ENCODE results near the gene TULP3. TPM values are rescaled to one million over a fixed set of nuclear protein-coding genes. Genes with fewer than 3 reads are reported as not detected.

Gene TULP3
- total and polyA plus RNA-seq, 2 of the 8 experiments (the other 6 are each of a cell fraction or from before 2014, with no cell fraction given), result 18.4 to 21.2 TPM

DNA sequence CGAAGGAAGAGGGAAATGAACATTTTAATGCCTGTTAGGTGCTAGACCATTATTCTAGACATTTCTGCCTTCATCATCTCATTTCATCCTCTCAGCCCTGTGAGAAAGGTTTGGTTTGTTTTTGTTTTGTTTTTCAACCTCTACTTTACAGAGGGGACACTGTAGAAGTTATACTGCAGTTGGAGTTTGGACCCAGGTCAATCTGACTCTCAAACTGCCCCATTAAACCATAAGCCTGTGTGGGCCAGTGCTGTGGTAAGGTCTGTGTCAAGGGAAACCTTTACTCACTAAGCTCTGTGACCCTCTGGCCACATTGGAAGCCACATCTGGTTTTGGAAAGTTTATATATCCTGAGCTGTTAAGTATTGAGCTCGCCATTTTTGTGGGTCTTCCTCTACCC, 77.0 kb downstream of the TULP3 start:
- H3K9me3 ChIP-seq (ENCODE audit: insufficient read depth in 2 of 2, low read depth in 1 of 2, low read length in 1 of 2), result no peaks in the 10 kb centered on the region
- H2BK12ac ChIP-seq (ENCODE audit: low read depth, low read length), result no peak overlapping the region
- H4K5ac ChIP-seq (ENCODE audit: insufficient read length, low read depth, low read length), result no peak overlapping the region
- no peak overlapping the region for H2AK5ac ChIP-seq (ENCODE audit: low read depth, low read length)
- no peak overlapping the region for H2BK15ac ChIP-seq (ENCODE audit: low read length)
- no peak overlapping the region for H3K27ac ChIP-seq (ENCODE audit: low read depth, low read length)
- H3K79me2 ChIP-seq (ENCODE audit: control insufficient read depth in 1 of 2, insufficient read depth in 2 of 2, low read length in 2 of 2), result peaks cover 25 to 91% of the 10 kb centered on the region in 2 experiments
- H3K4me2 ChIP-seq (ENCODE audit: insufficient read depth in 1 of 2, low read depth in 2 of 2, low read length in 2 of 2), result no peak overlapping the region
- H3K36me3 ChIP-seq (ENCODE audit: control insufficient read depth in 2 of 4, insufficient read depth in 4 of 4, low read length in 3 of 4), result peaks cover 0 to 11% (median 0%) of the 10 kb centered on the region in 4 experiments; a peak in 3 of 8 replicates
- peaks cover 6 to 17% of the 10 kb centered on the region in 2 experiments for H4K20me1 ChIP-seq (replicated peaks in 1 of 2; ENCODE audit: control insufficient read depth in 1 of 2, insufficient read depth in 2 of 2, low read length in 2 of 2)
- no peak overlapping the region for H2BK120ac ChIP-seq (replicated peaks; ENCODE audit: low read depth, low read length)
- no peak overlapping the region for H3K9ac ChIP-seq (replicated peaks in 1 of 4; ENCODE audit: extremely low read depth in 1 of 4, low read depth in 3 of 4, low read length in 3 of 4)
- no peak overlapping the region for H3K4ac ChIP-seq (replicated peaks; ENCODE audit: insufficient read length, low read depth, low read length)
- ChIA-PET CTCF (ENCODE audit: partially characterized antibody) (interaction anchor here (0.8 to 1.1 kb wide), 2 partner anchors 12 to 67 kb away, joined by 3 read pairs; no protein-coding TSS in a partner anchor), POLR2A (ENCODE audit: partially characterized antibody) (interaction anchor here (0.9 to 1.5 kb wide), 2 partner anchors 9 to 16 kb away, joined by 3 to 4 read pairs; no protein-coding TSS in a partner anchor)
- H2BK20ac ChIP-seq (ENCODE audit: low read length), result no peak overlapping the region
- WGBS, 2 experiments (ENCODE audit: extremely low coverage in 1 of 2, insufficient coverage in 1 of 2, insufficient read length in 1 of 2, insufficient replicate concordance in 2 of 2, low coverage in 1 of 2, low lambda C conversion rate in 2 of 2, missing lambda C conversion rate in 1 of 2), result 89% methylated on average over 2 of the region's 2 CpGs; no CpG with 5 or more reads in 1 of the 2 experiments
- H3K27me3 ChIP-seq (replicated peaks in 1 of 4; ENCODE audit: control insufficient read depth in 3 of 4, extremely low read depth in 1 of 4, insufficient read depth in 3 of 4, low read length in 3 of 4), result no peaks in the 10 kb centered on the region
- no peak overlapping the region for H3K18ac ChIP-seq (ENCODE audit: extremely low read depth, low read length)
- FAIRE-seq, result no peak
- H4K91ac ChIP-seq (replicated peaks; ENCODE audit: insufficient read length, low read length), result no peak overlapping the region
- H3K23ac ChIP-seq (ENCODE audit: insufficient read length), result no peak overlapping the region
- H3K4me3 ChIP-seq (ENCODE audit: extremely low read depth in 1 of 4, insufficient read depth in 2 of 4, low read depth in 3 of 4, low read length in 4 of 4), result no peak overlapping the region
- H3K79me1 ChIP-seq (ENCODE audit: low read depth, low read length), result peaks cover 17% of the 10 kb centered on the region
- H3K56ac ChIP-seq (replicated peaks; ENCODE audit: insufficient read length, low read depth, low read length), result no peak overlapping the region
- no peak overlapping the region for H4K8ac ChIP-seq (ENCODE audit: extremely low read depth, insufficient read depth, low read length)
- H3K4me1 ChIP-seq (replicated peaks in 1 of 4; ENCODE audit: control insufficient read depth in 3 of 4, insufficient read depth in 4 of 4, low read length in 3 of 4), result peaks cover 3 to 21% (median 16%) of the 10 kb centered on the region in 4 experiments
- H3K14ac ChIP-seq (ENCODE audit: insufficient read length), result no peak overlapping the region
- H2AFZ ChIP-seq (ENCODE audit: low read length), result no peak overlapping the region
- no peak overlapping the region for H2BK5ac ChIP-seq (ENCODE audit: low read depth, low read length)
- H3K23me2 ChIP-seq (ENCODE audit: low read depth, low read length), result peaks cover 7% of the 10 kb centered on the region
- TF ChIP-seq KDM5A (IDR thresholded peaks at IDR 0.05; ENCODE audit: low read length) (no peak), EGR1 (IDR thresholded peaks at IDR 0.05; ENCODE audit: borderline replicate concordance, low read depth, low read length) (no peak), EP300 (IDR thresholded peaks at IDR 0.05; ENCODE audit: borderline replicate concordance in 1 of 2, low read depth in 2 of 2, low read length in 2 of 2) (no peak), RBBP5 (IDR thresholded peaks at IDR 0.05; ENCODE audit: borderline replicate concordance, low read depth, low read length) (no peak), FOSL1 (IDR thresholded peaks at IDR 0.05; ENCODE audit: insufficient read depth, low read depth, low read length) (no peak), TCF12 (IDR thresholded peaks at IDR 0.05; ENCODE audit: low read depth, low read length) (no peak)
- DNase-seq (ENCODE audit: low read depth in 1 of 2, low spot score in 2 of 2), result no peak
